Liver (tissue), 3 donors: Measurements from ENCODE around the gene TNS1.

ENCODE experiments used
- CTCF ChIP-seq: fragments of 150-350 bp; IDR thresholded peaks from 2 replicates; pipeline ENCODE4 v1.5.1; 2017; ENCODE audit warnings: improper control_type of control experiment, low read depth, low read length; ENCODE audit not compliant: missing input control
- REST ChIP-seq: IDR thresholded peaks from 2 replicates; pipeline ENCODE4 v1.6.1; 2016; ENCODE audit warnings: antibody characterized with exemption, mild to moderate bottlenecking
- TAF1 ChIP-seq: conservative IDR thresholded peaks from 2 replicates; pipeline ENCODE4 v1.6.1; 2016; ENCODE audit warnings: antibody characterized with exemption, mild to moderate bottlenecking
- donor health status: healthy.
- donor health status: healthy.

GRCh38 chr2:217880287-217880889 lies 122.4 kb downstream of the TNS1 start:
- TF ChIP-seq REST (no peak), TAF1 (no peak), CTCF (no peak)
